HepG2 (cell line): ENCODE data around the gene DLG2. TPM values are rescaled to one million over a fixed set of nuclear protein-coding genes. Genes with fewer than 3 reads are reported as not detected.

Source experiments
- ATAC-seq: fragments of 200-7000 bp; cut with Tn5 transposase; 3 replicates; pipeline ENCODE4 v1.9.1; 2020; ENCODE audit warnings: mild to moderate bottlenecking, moderate library complexity
- BruUV-seq: library from RNA; stranded (reverse); fragments of 400-500 nt; replicated peaks from 2 replicates; lab custom pipeline; 2021; lab: Mats Ljungman, UMichigan
- CTCF ChIA-PET: fragments of 300-600 bp; formaldehyde crosslinking; extraction: SDS; loops from one replicate; lab custom pipeline; 2021; ENCODE audit warnings: low total read pairs, inconsistent platforms, low intra/inter-chr PET ratio; lab: Yijun Ruan, JAX
- POLR2A ChIA-PET: fragments of 350-600 bp; sonication (Branson Sonifier 250); formaldehyde crosslinking; loops from one replicate; lab custom pipeline; 2020; ENCODE audit warnings: antibody characterized with exemption, inconsistent platforms; lab: Yijun Ruan, JAX
- DNase-seq: peaks from one replicate; pipeline ENCODE4 v3.0.0-alpha.2; 2015; ENCODE audit warnings: low spot score
- FAIRE-seq: peaks from 3 replicates; lab custom pipeline; 2011; peaks lifted over from hg19 to GRCh38; lab: Jason Lieb, UNC
- H2AFZ ChIP-seq: one replicate; pipeline ENCODE4 v1.6.1; 2011; ENCODE audit warnings: low read length, inconsistent platforms
- H3K27ac ChIP-seq: fragments of 300-600 bp; 3 replicates; pipeline ENCODE4 v1.8.0; 2011; ENCODE audit warnings: mixed run types, mild to moderate bottlenecking, mixed read lengths, low read length, inconsistent platforms; ENCODE audit not compliant: insufficient read depth; ENCODE audit errors: extremely low read length
- H3K27me3 ChIP-seq, 2 experiments: fragments of 200-600 bp in 1 of 2; 2 replicates in 1 of 2; 3 replicates in 1 of 2; pipeline versions ENCODE4 v1.6.0 to v1.8.0; 2011; ENCODE audit warnings: low read length in 2 of 2, mild to moderate bottlenecking in 2 of 2, moderate library complexity in 2 of 2, inconsistent platforms in 1 of 2; ENCODE audit not compliant: insufficient read depth in 2 of 2, control insufficient read depth in 1 of 2
- H3K36me3 ChIP-seq, 2 experiments: fragments of 200-600 bp in 1 of 2; replicated peaks in 1 of 2; 2 replicates in 1 of 2; 3 replicates in 1 of 2; pipeline versions ENCODE4 v1.5.1 to v1.8.0; 2011; ENCODE audit warnings: low read length in 2 of 2, inconsistent platforms in 1 of 2; ENCODE audit not compliant: insufficient read depth in 2 of 2, control insufficient read depth in 1 of 2
- H3K4me1 ChIP-seq: 2 replicates; pipeline ENCODE4 v1.5.1; 2012; ENCODE audit warnings: low read length, inconsistent platforms; ENCODE audit not compliant: insufficient read depth
- H3K4me2 ChIP-seq: 2 replicates; pipeline ENCODE4 v1.6.0; 2011; ENCODE audit warnings: low read depth, low read length, inconsistent platforms
- H3K4me3 ChIP-seq, 3 experiments: fragments of 200-600 bp in 1 of 3; sonication (generic), shearing (Covaris generic) in 1 of 3; replicated peaks in 1 of 3; 2 replicates each; pipeline ENCODE4 v1.5.1; 2011 to 2016; ENCODE audit warnings: low read length in 3 of 3, inconsistent platforms in 2 of 3, low read depth in 2 of 3, mild to moderate bottlenecking in 2 of 3, control low read depth in 1 of 3, mixed read lengths in 1 of 3; ENCODE audit not compliant: insufficient read depth in 1 of 3
- H3K79me2 ChIP-seq: one replicate; pipeline ENCODE4 v1.6.1; 2011; ENCODE audit warnings: low read length, inconsistent platforms; ENCODE audit not compliant: insufficient read depth
- H3K9ac ChIP-seq: 2 replicates; pipeline ENCODE4 v1.6.0; 2011; ENCODE audit warnings: mild to moderate bottlenecking, low read depth, low read length, inconsistent platforms; ENCODE audit not compliant: insufficient read depth
- H3K9me3 ChIP-seq: 2 replicates; pipeline ENCODE4 v1.5.1; 2012; ENCODE audit warnings: mild to moderate bottlenecking, low read length
- H4K20me1 ChIP-seq: 2 replicates; pipeline ENCODE4 v1.6.0; 2011; ENCODE audit warnings: inconsistent platforms, mild to moderate bottlenecking, low read length, moderate library complexity; ENCODE audit not compliant: insufficient read depth
- HNRNPH1 ChIP-seq: fragments of 200-400 bp; formaldehyde crosslinking; optimal IDR thresholded peaks from 2 replicates; pipeline ENCODE3; 2017; ENCODE audit warnings: mild to moderate bottlenecking, low read depth, low read length
- MAFK ChIP-seq, 2 experiments: IDR thresholded peaks in 1 of 2; conservative IDR thresholded peaks in 1 of 2; 2 replicates each; pipeline ENCODE4 v1.6.1; 2011; ENCODE audit warnings: improper control_type of control experiment in 2 of 2, low read length in 2 of 2
- MBD4 ChIP-seq: IDR thresholded peaks from 2 replicates; pipeline ENCODE4 v1.6.1; 2012; ENCODE audit warnings: low read length, inconsistent platforms, borderline replicate concordance
- NCOA2 ChIP-seq: sonication (generic); formaldehyde crosslinking; IDR thresholded peaks from 2 replicates; pipeline ENCODE4 v1.8.0; 2022; ENCODE audit warnings: inconsistent platforms
- PHF21A ChIP-seq: sonication (generic); formaldehyde crosslinking; IDR thresholded peaks from 2 replicates; pipeline ENCODE4 v1.5.0; 2020; ENCODE audit warnings: mild to moderate bottlenecking, missing genetic modification reagents
- ZKSCAN5 ChIP-seq: sonication (generic); formaldehyde crosslinking; IDR thresholded peaks from 2 replicates; pipeline ENCODE4 v1.5.1; 2020; ENCODE audit warnings: mild to moderate bottlenecking, missing genetic modification reagents
- ZMYM3 ChIP-seq: sonication (generic); formaldehyde crosslinking; IDR thresholded peaks from 2 replicates; pipeline ENCODE4 v1.5.1; 2020; ENCODE audit warnings: mild to moderate bottlenecking, missing genetic modification reagents
- ZNF263 ChIP-seq: sonication (generic); formaldehyde crosslinking; IDR thresholded peaks from 2 replicates; pipeline ENCODE4 v1.4.0; 2020; ENCODE audit warnings: missing genetic modification reagents
- ZSCAN29 ChIP-seq: sonication (generic); formaldehyde crosslinking; conservative IDR thresholded peaks from 2 replicates; pipeline ENCODE4 v1.4.0; 2020; ENCODE audit warnings: mild to moderate bottlenecking, missing genetic modification reagents
- WGBS: methylation state at CpG from one replicate; pipeline ENCODE4 v1.1.6; 2017; ENCODE audit warnings: low lambda C conversion rate; 5-methylcytosine and 5-hydroxymethylcytosine counted together
- in situ Hi-C: cut with HindIII; loops from 2 replicates; pipeline ENCODE4 v1.10.0; 2017; ENCODE audit warnings: low pct_unique_long_range_greater_than_20kb; ENCODE audit not compliant: extremely low pct_ligation_motif_present
- intact Hi-C: fragments of 100-400 bp; cut with micrococcal nuclease; formaldehyde crosslinking; loops from one replicate; pipeline ENCODE4 v1.10.0; 2022; ENCODE audit not compliant: unreplicated experiment
- polyA plus RNA-seq, 8 experiments: library from polyadenylated mRNA; depleted of rRNA in 3 of 8; stranded (reverse) in 7 of 8; unstranded in 1 of 8; fragments of >200 nt; fragmentation: Illumina TruSeq in 4 of 8; extraction: Trizol in 4 of 8; gene quantifications; 2 replicates each; pipeline versions ENCODE4 v1.2.1 to v1.2.3, GENCODE V29; 2011 to 2016; ENCODE audit warnings: low read depth in 4 of 8, missing spikeins in 1 of 8, mixed read lengths in 1 of 8; ENCODE audit not compliant: insufficient read depth in 1 of 8
- total RNA-seq, 5 experiments: library from RNA; depleted of rRNA; stranded (reverse); fragments of >200 nt; fragmentation: Illumina TruSeq; extraction: Trizol; gene quantifications; 2 replicates each; pipeline ENCODE4 v1.2.3, GENCODE V29; 2016; ENCODE audit warnings: low read depth in 1 of 5
- TF ChIP-seq, protein P1 (sequence below): sonication (generic); formaldehyde crosslinking; IDR thresholded peaks from 2 replicates; pipeline ENCODE4 v1.4.0; 2020; ENCODE audit warnings: missing genetic modification reagents
- TF ChIP-seq, protein P2 (sequence below): sonication (generic); formaldehyde crosslinking; IDR thresholded peaks from 2 replicates; pipeline ENCODE4 v1.8.1; 2023; ENCODE audit warnings: mild to moderate bottlenecking, inconsistent platforms, moderate library complexity, missing genetic modification reagents, borderline replicate concordance

DLG2 gene
- total and polyA plus RNA-seq, 2 of the 13 experiments (the other 11 are each of a cell fraction or from before 2014, with no cell fraction given): 0.46 to 1.0 TPM

DNA sequence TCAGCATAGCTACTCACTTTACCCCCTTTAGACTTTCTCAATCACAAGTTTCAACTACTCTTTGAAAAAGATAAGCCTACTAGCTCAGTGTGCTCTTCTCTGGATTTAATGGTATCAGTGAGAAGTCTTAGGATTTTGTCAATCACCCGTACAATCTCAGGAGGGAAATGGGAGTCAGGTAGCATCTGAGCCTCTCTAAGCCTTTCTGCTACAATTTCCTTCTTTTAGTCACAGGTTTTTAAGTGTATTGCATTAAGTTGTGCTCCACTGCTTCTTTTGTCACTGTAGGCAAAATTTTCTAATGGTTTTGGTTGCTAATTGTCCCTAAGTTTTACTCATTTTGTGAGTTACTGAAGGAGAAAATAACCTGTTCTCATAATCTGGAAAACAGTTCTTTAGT, 1582.4 kb downstream of the DLG2 start:
- intact Hi-C loops: no loop called here
- H3K36me3 ChIP-seq: no peaks in the 10 kb centered on the region
- TF ChIP-seq ZNF263 (CRISPR knock-in tag): no peak
- no peak for TF ChIP-seq ZMYM3 (CRISPR knock-in tag)
- TF ChIP-seq ZSCAN29 (CRISPR knock-in tag): no peak
- TF ChIP-seq MBD4: no peak
- TF ChIP-seq PHF21A: no peak
- TF ChIP-seq, protein P1, sequence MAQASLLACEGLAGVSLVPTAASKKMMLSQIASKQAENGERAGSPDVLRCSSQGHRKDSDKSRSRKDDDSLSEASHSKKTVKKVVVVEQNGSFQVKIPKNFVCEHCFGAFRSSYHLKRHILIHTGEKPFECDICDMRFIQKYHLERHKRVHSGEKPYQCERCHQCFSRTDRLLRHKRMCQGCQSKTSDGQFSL: no peak
- TF ChIP-seq, protein P2, sequence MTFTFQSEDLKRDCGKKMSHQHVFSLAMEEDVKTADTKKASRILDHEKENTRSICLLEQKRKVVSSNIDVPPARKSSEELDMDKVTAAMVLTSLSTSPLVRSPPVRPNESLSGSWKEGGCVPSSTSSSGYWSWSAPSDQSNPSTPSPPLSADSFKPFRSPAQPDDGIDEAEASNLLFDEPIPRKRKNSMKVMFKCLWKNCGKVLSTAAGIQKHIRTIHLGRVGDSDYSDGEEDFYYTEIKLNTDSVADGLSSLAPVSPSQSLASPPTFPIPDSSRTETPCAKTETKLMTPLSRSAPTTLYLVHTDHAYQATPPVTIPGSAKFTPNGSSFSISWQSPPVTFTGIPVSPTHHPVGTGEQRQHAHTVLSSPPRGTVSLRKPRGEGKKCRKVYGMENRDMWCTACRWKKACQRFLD: no peak
- TF ChIP-seq MAFK (conservative IDR thresholded peaks at IDR 0.05 in 1 of 2, IDR thresholded peaks at IDR 0.05 in 1 of 2; ENCODE audit: low read length in 2 of 2): no peak
- no peak for TF ChIP-seq NCOA2 (CRISPR knock-in tag)
- no peak for TF ChIP-seq HNRNPH1
- TF ChIP-seq ZKSCAN5 (CRISPR knock-in tag): no peak
- TF ChIP-seq, all 625 proteins: peak for 0
- BruUV-seq: no TSS peak
- Histone ChIP-seq H3K4me3 (no peak overlapping the region), H2AFZ (no peak overlapping the region), H3K27me3 (no peaks in the 10 kb centered on the region), H3K9me3 (no peaks in the 10 kb centered on the region), H3K4me2 (no peak overlapping the region), H3K79me2 (no peaks in the 10 kb centered on the region), H4K20me1 (no peaks in the 10 kb centered on the region), H3K9ac (no peak overlapping the region), H3K4me1 (no peaks in the 10 kb centered on the region), H3K27ac (no peak overlapping the region)
- in situ Hi-C loops: no loop called here
- FAIRE-seq: no peak
- 0% methylated on average over 1 of the region's 1 CpG for WGBS
- ATAC-seq: no peak
- ChIA-PET CTCF (no interaction called here), POLR2A (no interaction called here)
- DNase-seq: no peak
